OCI-LY1 (cell line): Measurements from ENCODE around the gene ACAA2.
"Not testable (repeated sequence)": the region's sequence is repeated elsewhere in the genome, so short reads cannot be mapped to it uniquely, and the experiment has no call there.

Source experiments
- H2AFZ ChIP-seq: fragments of 200-600 bp; sonication (generic), shearing (Covaris generic); 2 replicates; pipeline ENCODE4 v1.6.0; 2014; ENCODE audit warnings: antibody characterized with exemption, mild to moderate bottlenecking, low read length
- H3F3A ChIP-seq: fragments of 200-600 bp; sonication (generic), shearing (Covaris generic); 2 replicates; pipeline ENCODE4 v1.6.0; 2014; ENCODE audit warnings: mild to moderate bottlenecking, antibody characterized with exemption, low read length, moderate library complexity; ENCODE audit not compliant: insufficient read depth
- H3K27ac ChIP-seq: fragments of 200-600 bp; sonication (generic); 2 replicates; pipeline ENCODE4 v1.5.1; 2014; ENCODE audit warnings: low read length, mixed run types, mild to moderate bottlenecking, low read depth; ENCODE audit not compliant: poor library complexity, severe bottlenecking
- H3K27me3 ChIP-seq: fragments of 200-600 bp; sonication (generic); 2 replicates; pipeline ENCODE4 v1.6.0; 2014; ENCODE audit warnings: antibody characterized with exemption, mild to moderate bottlenecking, low read length, moderate library complexity; ENCODE audit not compliant: insufficient read depth
- H3K36me3 ChIP-seq: fragments of 200-600 bp; sonication (generic); 2 replicates; pipeline ENCODE4 v1.6.1; 2014; ENCODE audit warnings: mild to moderate bottlenecking, antibody characterized with exemption, low read length, moderate library complexity, mixed read lengths; ENCODE audit not compliant: insufficient read depth
- H3K4me1 ChIP-seq: fragments of 200-600 bp; sonication (generic); 2 replicates; pipeline ENCODE4 v1.5.1; 2014; ENCODE audit warnings: mild to moderate bottlenecking, low read length, moderate library complexity; ENCODE audit not compliant: insufficient read depth, severe bottlenecking
- H3K4me2 ChIP-seq: fragments of 200-600 bp; sonication (generic), shearing (Covaris generic); 2 replicates; pipeline ENCODE4 v1.6.1; 2014; ENCODE audit warnings: low read length
- H3K4me3 ChIP-seq: fragments of 200-600 bp; sonication (generic); 2 replicates; pipeline ENCODE4 v1.5.1; 2014; ENCODE audit warnings: low read length, low read depth, mild to moderate bottlenecking, mixed read lengths; ENCODE audit not compliant: poor library complexity, severe bottlenecking
- H3K79me2 ChIP-seq: fragments of 200-600 bp; shearing (Covaris generic); 2 replicates; pipeline ENCODE4 v1.6.1; 2016; ENCODE audit warnings: mixed run types, low read length, mixed read lengths; ENCODE audit not compliant: insufficient read depth
- H3K9ac ChIP-seq: fragments of 200-600 bp; sonication (generic), shearing (Covaris generic); 2 replicates; pipeline ENCODE4 v1.6.1; 2014; ENCODE audit warnings: mild to moderate bottlenecking, low read length, mixed read lengths
- H3K9me2 ChIP-seq: fragments of 200-600 bp; sonication (generic), shearing (Covaris generic); 2 replicates; pipeline ENCODE4 v1.6.1; 2014; ENCODE audit warnings: low read depth, mild to moderate bottlenecking, low read length, mixed read lengths
- H3K9me3 ChIP-seq: fragments of 200-600 bp; shearing (Covaris generic); 2 replicates; pipeline ENCODE4 v1.6.1; 2014; ENCODE audit warnings: low read length, mixed read lengths
- H4K20me1 ChIP-seq: fragments of 200-600 bp; sonication (generic), shearing (Covaris generic); 2 replicates; pipeline ENCODE4 v1.6.0; 2016; ENCODE audit warnings: mild to moderate bottlenecking, low read length; ENCODE audit not compliant: insufficient read depth
- CTCF ChIP-seq: fragments of 200-600 bp; sonication (generic), shearing (Covaris generic); IDR thresholded peaks from 2 replicates; pipeline ENCODE4 v1.5.1; 2017; ENCODE audit warnings: mild to moderate bottlenecking, antibody characterized with exemption, low read length, moderate library complexity, mixed read lengths
- EZH2 ChIP-seq: fragments of 200-600 bp; sonication (generic), shearing (Covaris generic); IDR thresholded peaks from 2 replicates; pipeline ENCODE4 v1.8.0; 2017; ENCODE audit warnings: borderline replicate concordance, mixed run types, mild to moderate bottlenecking, antibody characterized with exemption, low read length, moderate library complexity, mixed read lengths

The ACAA2 gene

GRCh38 chr18:49804096-49804495, 9.2 kb downstream of the ACAA2 start:
- Histone ChIP-seq H2AFZ (no peak overlapping the region), H3K27ac (no peak overlapping the region), H4K20me1 (no peaks in the 10 kb centered on the region), H3K4me2 (no peak overlapping the region), H3K4me1 (no peaks in the 10 kb centered on the region), H3K9me2 (no peaks in the 10 kb centered on the region), H3K27me3 (no peaks in the 10 kb centered on the region), H3K36me3 (peaks cover 29% of the 10 kb centered on the region), H3K79me2 (peaks cover 48% of the 10 kb centered on the region), H3K9ac (no peak overlapping the region), H3K4me3 (no peak overlapping the region), H3K9me3 (peaks cover 4% of the 10 kb centered on the region; the same call in 1 of the 2 replicates), H3F3A (no peaks in the 10 kb centered on the region)
- TF ChIP-seq EZH2 = no peak
- TF ChIP-seq CTCF = no peak

GRCh38 chr18:49802623-49803022, 10.7 kb downstream of the ACAA2 start:
- TF ChIP-seq CTCF (no peak), EZH2 (no peak)
- Histone ChIP-seq H3K9me2 (no peaks in the 10 kb centered on the region), H3K27me3 (no peaks in the 10 kb centered on the region), H3K9me3 (no peaks in the 10 kb centered on the region), H3K9ac (no peak overlapping the region), H3K79me2 (peaks cover 40% of the 10 kb centered on the region), H2AFZ (no peak overlapping the region), H3K4me2 (no peak overlapping the region), H4K20me1 (no peaks in the 10 kb centered on the region), H3K4me3 (no peak overlapping the region), H3K36me3 (peaks cover 24% of the 10 kb centered on the region), H3F3A (no peaks in the 10 kb centered on the region), H3K4me1 (no peaks in the 10 kb centered on the region), H3K27ac (no peak overlapping the region)

GRCh38 chr18:49800491-49800890, 12.8 kb downstream of the ACAA2 start:
- not testable (repeated sequence) for H3K4me1 ChIP-seq, H2AFZ ChIP-seq, H3K4me2 ChIP-seq, H3K27ac ChIP-seq, H4K20me1 ChIP-seq, H3K9ac ChIP-seq, H3K9me3 ChIP-seq, H3K9me2 ChIP-seq, H3K4me3 ChIP-seq, H3F3A ChIP-seq, H3K27me3 ChIP-seq
- H3K36me3 ChIP-seq = peaks cover 38% of the 10 kb centered on the region
- H3K79me2 ChIP-seq = peaks cover 21% of the 10 kb centered on the region

- peaks cover 14% of the 10 kb centered on the region for H3K79me2 ChIP-seq
- H3F3A ChIP-seq, H2AFZ ChIP-seq, H3K9me2 ChIP-seq, H3K4me2 ChIP-seq, H3K27me3 ChIP-seq, H3K27ac ChIP-seq, H3K9ac ChIP-seq, H4K20me1 ChIP-seq, H3K9me3 ChIP-seq, H3K4me3 ChIP-seq, H3K4me1 ChIP-seq: not testable (repeated sequence)
- peaks cover 45% of the 10 kb centered on the region for H3K36me3 ChIP-seq
Observed at GRCh38 chr18:49799806-49800205, 13.5 kb downstream of the ACAA2 start.
